GM12873 (cell line): Measurements from ENCODE around the gene OR8B12.

Source experiments
- TF ChIP-seq, protein P1 (sequence below): IDR thresholded peaks from 2 replicates; pipeline ENCODE4 v1.5.1; 2012; ENCODE audit warnings: low read depth, mild to moderate bottlenecking, moderate library complexity, low read length, control low read depth; ENCODE audit not compliant: insufficient read depth; ENCODE audit errors: missing control alignments

OR8B12 gene

DNA sequence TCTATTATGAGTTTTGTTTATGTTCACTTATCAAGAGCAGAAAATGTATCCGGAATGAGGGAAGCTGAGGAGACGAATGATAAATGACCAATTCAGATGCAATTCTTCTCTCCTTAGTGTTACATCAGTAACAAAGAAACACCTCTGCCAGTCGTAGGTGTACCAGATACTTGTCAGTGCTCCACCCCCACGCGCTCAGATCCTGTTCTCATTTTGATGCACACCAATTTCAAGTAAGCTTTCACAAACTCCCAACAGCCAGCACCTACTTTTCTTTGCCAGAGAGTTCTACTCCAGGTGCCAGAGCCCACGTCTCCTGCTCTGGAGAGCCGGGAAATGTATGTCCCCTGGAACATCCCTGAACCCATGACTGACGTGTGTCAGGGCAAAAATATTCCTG lies 43.7 kb downstream of the OR8B12 start:
- TF ChIP-seq, protein P1, sequence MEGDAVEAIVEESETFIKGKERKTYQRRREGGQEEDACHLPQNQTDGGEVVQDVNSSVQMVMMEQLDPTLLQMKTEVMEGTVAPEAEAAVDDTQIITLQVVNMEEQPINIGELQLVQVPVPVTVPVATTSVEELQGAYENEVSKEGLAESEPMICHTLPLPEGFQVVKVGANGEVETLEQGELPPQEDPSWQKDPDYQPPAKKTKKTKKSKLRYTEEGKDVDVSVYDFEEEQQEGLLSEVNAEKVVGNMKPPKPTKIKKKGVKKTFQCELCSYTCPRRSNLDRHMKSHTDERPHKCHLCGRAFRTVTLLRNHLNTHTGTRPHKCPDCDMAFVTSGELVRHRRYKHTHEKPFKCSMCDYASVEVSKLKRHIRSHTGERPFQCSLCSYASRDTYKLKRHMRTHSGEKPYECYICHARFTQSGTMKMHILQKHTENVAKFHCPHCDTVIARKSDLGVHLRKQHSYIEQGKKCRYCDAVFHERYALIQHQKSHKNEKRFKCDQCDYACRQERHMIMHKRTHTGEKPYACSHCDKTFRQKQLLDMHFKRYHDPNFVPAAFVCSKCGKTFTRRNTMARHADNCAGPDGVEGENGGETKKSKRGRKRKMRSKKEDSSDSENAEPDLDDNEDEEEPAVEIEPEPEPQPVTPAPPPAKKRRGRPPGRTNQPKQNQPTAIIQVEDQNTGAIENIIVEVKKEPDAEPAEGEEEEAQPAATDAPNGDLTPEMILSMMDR = no peak

DNA sequence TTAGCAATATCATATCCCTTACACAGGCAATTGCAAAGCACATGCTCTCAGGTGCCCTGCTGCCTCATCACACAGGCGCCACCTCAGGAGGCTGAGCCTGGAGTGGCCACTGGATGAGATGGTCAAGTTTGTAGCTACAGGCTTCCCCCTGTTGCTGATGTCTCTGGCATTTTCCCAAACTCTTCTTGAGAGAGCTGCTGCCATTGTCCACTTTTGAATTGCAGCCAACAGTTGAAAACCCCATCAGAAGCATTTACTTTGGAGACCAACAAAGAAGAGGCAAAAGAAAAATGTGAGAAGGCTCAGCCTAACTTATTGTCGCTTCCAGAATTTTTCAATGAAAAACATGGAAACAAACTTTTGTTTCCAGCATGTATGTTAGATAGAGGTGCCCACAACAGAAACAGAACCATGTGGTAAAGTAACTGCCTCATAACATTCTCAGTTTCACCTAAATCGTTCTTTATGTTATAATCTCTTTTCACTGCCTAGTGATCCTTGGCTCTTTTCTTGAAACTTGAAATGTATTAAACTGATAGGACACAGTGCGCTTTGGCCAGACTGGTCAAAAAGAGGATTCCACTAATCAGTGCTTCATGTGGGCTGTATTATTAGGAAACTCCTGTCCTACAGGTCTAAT lies 50.3 kb downstream of the OR8B12 start:
- TF ChIP-seq, protein P1 = no peak
